ENCODE data around the gene KRTAP5-2. TPM values are rescaled to one million over a fixed set of nuclear protein-coding genes. Genes with fewer than 3 reads are reported as not detected.
"Not testable (repeated sequence)": the region's sequence is repeated elsewhere in the genome, so short reads cannot be mapped to it uniquely, and the experiment has no call there.

KRTAP5-2 gene
- total and polyA plus RNA-seq, 9 of the 15 experiments (the other 6 are each of a cell fraction or from before 2014, with no cell fraction given): not detected

- H3K9me1 ChIP-seq (ENCODE audit: control insufficient read depth, insufficient read depth, low read length); H3K4me1 ChIP-seq (replicated peaks in 1 of 2; ENCODE audit: control insufficient read depth in 2 of 2, insufficient read depth in 2 of 2, low read length in 2 of 2); H3K9ac ChIP-seq (ENCODE audit: insufficient read depth in 1 of 2, low read depth in 2 of 2, low read length in 2 of 2); H3K79me2 ChIP-seq (ENCODE audit: control insufficient read depth, insufficient read depth, low read length); H3K9me3 ChIP-seq (replicated peaks; ENCODE audit: control insufficient read depth, insufficient read depth, low read depth, low read length); H3K27ac ChIP-seq (ENCODE audit: extremely low read depth, low read depth, low read length); CTCF ChIA-PET (ENCODE audit: low intra/inter-chr PET ratio); H3K4me2 ChIP-seq (ENCODE audit: insufficient read depth, low read length); ATAC-seq; BruUV-seq (replicated peaks); H3K36me3 ChIP-seq (ENCODE audit: control insufficient read depth, insufficient read depth, low read length); H2AFZ ChIP-seq (ENCODE audit: low read depth, low read length); H3K4me3 ChIP-seq; in situ Hi-C loops (cut with MboI); DNase-seq (ENCODE audit: extremely low read depth in 1 of 4, low spot score in 3 of 4); H4K20me1 ChIP-seq (replicated peaks; ENCODE audit: control insufficient read depth, insufficient read depth, low read length); FAIRE-seq; intact Hi-C loops (cut with micrococcal nuclease): not testable (repeated sequence)
- POLR2A ChIA-PET: interaction anchor here (0.9 kb wide), 2 partner anchors 9 to 34 kb away, joined by 4 read pairs; no protein-coding TSS in a partner anchor
- H3K27me3 ChIP-seq (ENCODE audit: control insufficient read depth in 2 of 2, insufficient read depth in 2 of 2, low read length in 2 of 2): peaks cover 0 to 40% of the 10 kb centered on the region in 2 experiments; a peak in 2 of 5 replicates
- 7% methylated on average over 2 of the region's 2 CpGs for WGBS (ENCODE audit: insufficient coverage, low coverage, missing lambda C conversion rate)
These were observed 15.2 kb downstream of the KRTAP5-2 start for GRCh38 chr11:1582909-1583308.

- Histone ChIP-seq H3K27me3 (ENCODE audit: control insufficient read depth in 2 of 2, insufficient read depth in 2 of 2, low read length in 2 of 2) (peaks cover 0 to 35% of the 10 kb centered on the region in 2 experiments; a peak in 2 of 5 replicates), H3K9me3 (replicated peaks; ENCODE audit: control insufficient read depth, insufficient read depth, low read depth, low read length) (peaks cover 7% of the 10 kb centered on the region; the same call in 1 of the 2 replicates), H3K4me2 (ENCODE audit: insufficient read depth, low read length) (no peak overlapping the region), H3K79me2 (ENCODE audit: control insufficient read depth, insufficient read depth, low read length) (no peaks in the 10 kb centered on the region), H3K27ac (ENCODE audit: extremely low read depth, low read depth, low read length) (no peak overlapping the region), H3K36me3 (ENCODE audit: control insufficient read depth, insufficient read depth, low read length) (no peaks in the 10 kb centered on the region), H3K9ac (ENCODE audit: insufficient read depth in 1 of 2, low read depth in 2 of 2, low read length in 2 of 2) (no peak overlapping the region), H2AFZ (ENCODE audit: low read depth, low read length) (no peak overlapping the region), H3K4me1 (replicated peaks in 1 of 2; ENCODE audit: control insufficient read depth in 2 of 2, insufficient read depth in 2 of 2, low read length in 2 of 2) (no peaks in the 10 kb centered on the region), H3K4me3 (no peak overlapping the region), H4K20me1 (replicated peaks; ENCODE audit: control insufficient read depth, insufficient read depth, low read length) (0 out of 2 replicates have a peak, but pooled peaks cover 6% of the 10 kb centered on the region), H3K9me1 (ENCODE audit: control insufficient read depth, insufficient read depth, low read length) (peaks cover 3% of the 10 kb centered on the region)
- no TSS peak for BruUV-seq (replicated peaks)
- CTCF ChIA-PET (ENCODE audit: low intra/inter-chr PET ratio): no interaction called here
- intact Hi-C loops (cut with micrococcal nuclease) (no loop called here), in situ Hi-C loops (cut with MboI) (no loop called here)
- FAIRE-seq: no peak
- WGBS (ENCODE audit: insufficient coverage, low coverage, missing lambda C conversion rate): 2% methylated on average over 9 of the region's 9 CpGs
- no peak for ATAC-seq
- no peak for DNase-seq (ENCODE audit: extremely low read depth in 1 of 4, low spot score in 3 of 4)
- POLR2A ChIA-PET: interaction anchor here (0.7 to 0.9 kb wide), 3 partner anchors 8 to 41 kb away, joined by 3 to 4 read pairs (median 4); no protein-coding TSS in a partner anchor
- TF ChIP-seq ZKSCAN8 (CRISPR knock-in tag; IDR thresholded peaks at IDR 0.05): no peak
- no peak for TF ChIP-seq ZBTB40 (IDR thresholded peaks at IDR 0.05)
- TF ChIP-seq ZBTB40 (CRISPR knock-in tag; IDR thresholded peaks at IDR 0.05): no peak
- TF ChIP-seq HNRNPK (IDR thresholded peaks at IDR 0.05; ENCODE audit: low read depth, low read length, poor library complexity, severe bottlenecking): no peak
- no peak for TF ChIP-seq SNRNP70 (optimal IDR thresholded peaks at IDR 0.05; ENCODE audit: low read depth, low read length)
- no peak for TF ChIP-seq FOXA1 (IDR thresholded peaks at IDR 0.05; ENCODE audit: borderline replicate concordance)
These were observed 16.1 kb downstream of the KRTAP5-2 start for GRCh38 chr11:1581976-1582375.

Data from K562 (cell line).